Measurements from ENCODE around the gene GDAP1L1. TPM values are rescaled to one million over a fixed set of nuclear protein-coding genes. Genes with fewer than 3 reads are reported as not detected.
A peak's percentile ranks its signal among the peaks of the same experiment; 100 is the strongest.

The GDAP1L1 gene
- polyA plus RNA-seq (2014; cell fraction: cytosol; rRNA removed): 64.2 and 75.6 TPM in 2 replicates
- 40.6 and 56.0 TPM in 2 replicates for polyA plus RNA-seq (2014; cell fraction: nucleus; rRNA removed)

DNA sequence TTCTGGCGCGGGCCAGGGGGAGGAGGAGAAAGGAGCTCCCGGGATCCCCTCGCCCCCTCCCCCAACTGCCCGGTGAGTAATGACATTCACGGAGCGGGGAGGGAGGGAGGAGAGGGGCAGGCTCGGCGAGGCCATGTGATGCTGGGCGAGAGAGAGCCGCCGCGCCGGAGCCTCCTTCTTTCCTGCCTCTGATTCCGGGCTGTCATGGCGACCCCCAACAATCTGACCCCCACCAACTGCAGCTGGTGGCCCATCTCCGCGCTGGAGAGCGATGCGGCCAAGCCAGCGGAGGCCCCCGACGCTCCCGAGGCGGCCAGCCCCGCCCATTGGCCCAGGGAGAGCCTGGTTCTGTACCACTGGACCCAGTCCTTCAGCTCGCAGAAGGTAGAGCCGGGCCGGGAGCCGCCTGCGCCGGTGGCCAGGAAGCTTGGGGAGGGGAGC is at the start of gene GDAP1L1:
Gene GDAP1L1, plus strand, starts transcription at position 178 of the 441 bp plus-strand sequence. Its CDS starts 27 bp downstream, at position 205.
- DNase-seq (ENCODE audit: low spot score): peak; percentile 74

DNA sequence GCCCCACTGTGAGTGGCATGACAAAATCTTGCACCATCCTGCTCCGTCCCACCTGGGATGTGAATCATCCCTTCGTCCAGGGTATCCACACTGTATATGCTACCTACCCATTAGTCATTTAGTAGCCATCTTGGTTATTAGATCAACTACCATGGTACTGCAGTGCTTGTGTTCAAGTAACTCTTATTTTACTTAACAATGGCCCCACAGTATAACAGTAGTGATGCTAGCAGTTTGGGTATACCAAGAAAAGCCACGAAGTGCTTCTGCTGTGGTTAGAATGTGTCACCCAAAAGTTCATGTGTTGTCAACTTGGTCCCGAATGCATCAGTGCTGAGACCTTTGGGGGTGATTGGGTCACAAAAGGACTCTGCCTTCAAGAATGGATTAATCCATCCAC is 48.2 kb upstream of the GDAP1L1 start:
- DNase-seq (ENCODE audit: low spot score): no peak

DNA sequence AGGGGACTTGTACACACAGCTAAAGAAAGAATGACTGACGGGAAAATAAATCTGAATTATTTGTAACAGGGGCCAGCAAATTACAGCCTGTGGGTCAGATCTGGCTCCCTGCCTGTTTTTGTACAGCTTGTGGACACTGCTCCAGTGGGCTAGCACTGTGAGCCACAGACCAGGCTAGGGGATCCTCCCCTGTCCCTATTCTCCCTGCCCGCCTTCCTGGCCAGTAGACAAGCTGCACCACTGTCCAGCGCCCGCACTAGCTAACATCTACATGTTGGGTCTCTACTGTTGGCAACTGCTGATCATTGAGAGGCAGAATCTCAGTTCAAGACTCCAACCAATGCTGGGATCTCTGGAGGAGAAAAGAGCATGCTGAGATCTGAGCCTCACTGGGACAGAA is 47.2 kb upstream of the GDAP1L1 start:
- no peak for DNase-seq (ENCODE audit: low spot score)

DNA sequence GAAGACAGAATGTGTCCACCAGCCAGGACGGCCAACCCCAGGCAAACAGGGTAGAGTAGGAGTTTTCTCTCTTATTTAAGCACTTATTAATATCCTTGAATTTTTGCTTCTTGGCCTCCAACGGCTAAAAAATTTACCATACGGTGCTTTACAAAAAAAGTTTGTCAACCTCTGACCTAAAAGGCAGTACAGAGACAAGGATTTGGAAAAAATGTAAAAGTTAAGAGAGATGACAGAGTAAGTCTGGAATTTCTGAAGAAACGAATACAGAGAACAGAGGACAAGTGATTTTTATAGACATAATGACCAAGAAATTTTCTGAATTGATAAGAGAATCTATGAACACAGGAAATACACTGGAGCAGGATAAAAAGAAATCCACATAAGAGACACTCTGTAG is 46.7 kb upstream of the GDAP1L1 start:
- DNase-seq (ENCODE audit: low spot score): no peak

DNA sequence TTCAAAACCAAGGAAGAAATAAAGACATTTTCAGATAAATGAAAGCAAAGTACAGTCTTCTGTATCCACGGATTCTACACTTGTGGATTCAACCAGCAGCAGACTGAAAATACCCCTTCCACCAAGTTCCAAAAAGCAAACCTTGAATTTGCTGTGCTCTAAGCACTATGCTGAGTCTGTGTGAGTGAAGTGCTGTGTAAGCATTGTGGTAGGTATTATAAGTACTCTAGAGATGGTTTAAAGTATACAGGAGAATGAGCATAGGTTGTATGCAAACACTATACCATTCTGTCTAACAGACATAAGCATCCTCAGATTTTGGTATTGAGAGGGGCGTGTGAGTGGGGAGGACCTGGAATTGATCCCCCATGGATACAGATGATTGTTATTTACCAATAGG is 46.1 kb upstream of the GDAP1L1 start:
- no peak for DNase-seq (ENCODE audit: low spot score)

DNA sequence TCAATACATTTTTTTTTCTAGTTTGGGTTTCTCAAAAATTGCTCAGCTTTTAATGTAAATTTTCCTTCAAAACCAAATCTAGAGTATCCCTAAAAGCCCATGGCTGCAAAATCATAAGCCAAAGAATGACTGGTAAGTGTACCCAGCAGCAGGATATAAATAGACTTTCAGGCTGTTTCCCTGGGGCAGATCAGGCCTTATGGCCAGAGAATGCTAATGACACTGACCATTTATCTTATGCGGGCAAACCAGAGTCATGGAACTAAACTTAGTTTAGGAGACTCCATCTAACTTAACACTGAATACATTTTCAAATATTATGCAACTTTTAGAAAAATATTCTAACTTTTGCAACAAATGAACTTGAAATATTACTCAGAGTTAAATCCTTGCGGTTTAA is 43.9 kb upstream of the GDAP1L1 start:
- no peak for DNase-seq (ENCODE audit: low spot score)

DNA sequence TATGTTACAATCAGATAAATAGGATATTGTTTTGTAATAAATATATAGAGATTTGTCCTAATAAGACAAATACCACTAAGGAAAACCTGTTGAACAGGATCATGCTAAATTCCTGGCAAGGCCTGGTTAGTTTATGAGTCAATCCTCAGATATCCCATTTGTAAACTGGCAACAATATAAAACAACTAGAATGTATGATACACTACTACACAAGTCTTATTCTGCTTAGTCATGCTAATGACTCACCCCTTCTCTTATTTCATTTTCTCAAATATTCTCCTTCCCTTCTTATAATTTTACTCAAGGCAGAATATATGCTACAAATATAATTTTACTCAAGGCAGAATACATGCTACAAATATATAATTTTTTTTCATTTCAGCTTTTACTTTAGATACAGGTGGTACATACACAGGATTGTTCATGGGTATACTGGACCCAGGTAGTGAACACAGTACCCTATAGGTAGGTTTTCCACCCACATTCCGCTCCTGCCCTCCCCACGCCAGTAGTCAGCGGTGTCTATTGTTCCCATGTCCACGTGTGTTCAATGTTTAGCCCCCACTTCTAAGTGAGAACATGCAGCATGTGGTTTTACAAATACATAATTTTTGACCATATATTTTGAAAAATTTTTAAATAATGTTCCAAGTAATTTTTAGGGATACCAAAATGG is 42.8 kb upstream of the GDAP1L1 start:
- DNase-seq (ENCODE audit: low spot score): no peak

DNA sequence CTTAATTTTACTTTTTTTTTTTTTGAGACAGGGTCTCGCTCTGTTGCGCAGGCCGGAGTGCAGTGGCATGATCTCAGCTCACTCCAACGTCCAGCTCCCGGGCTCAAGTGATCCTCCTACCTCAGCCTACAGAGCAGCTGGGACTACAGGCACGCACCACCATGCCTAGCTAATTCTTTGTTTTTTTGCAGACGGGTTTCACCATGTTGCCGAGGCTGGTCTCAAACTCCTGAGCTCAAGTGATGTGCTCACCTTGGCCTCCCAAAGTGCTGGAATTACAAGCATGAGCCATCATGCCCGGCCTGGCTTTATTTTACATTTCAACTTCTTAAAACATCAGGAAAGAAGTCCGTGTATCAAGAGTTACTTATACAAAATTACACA is 42.3 kb upstream of the GDAP1L1 start:
- no peak for DNase-seq (ENCODE audit: low spot score)

DNA sequence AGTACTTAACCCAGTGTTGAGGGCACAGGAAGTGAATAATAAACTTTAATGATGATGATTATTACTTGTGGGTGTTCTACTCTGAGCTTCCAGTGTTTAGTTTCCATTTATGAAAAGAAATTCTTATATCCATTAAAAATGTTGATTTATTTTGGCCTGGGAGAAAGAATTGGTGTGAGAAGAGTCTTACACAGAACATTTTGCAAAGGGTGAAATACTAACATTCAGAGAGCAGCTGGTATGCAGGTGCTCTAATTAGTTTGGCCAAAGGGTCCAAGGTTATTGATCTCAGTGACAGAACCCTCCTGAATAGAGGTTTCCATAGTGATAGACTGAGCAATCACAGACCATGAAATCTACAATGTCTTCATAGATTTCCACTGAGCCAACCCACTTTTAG is 41.0 kb upstream of the GDAP1L1 start:
- no peak for DNase-seq (ENCODE audit: low spot score)

DNA sequence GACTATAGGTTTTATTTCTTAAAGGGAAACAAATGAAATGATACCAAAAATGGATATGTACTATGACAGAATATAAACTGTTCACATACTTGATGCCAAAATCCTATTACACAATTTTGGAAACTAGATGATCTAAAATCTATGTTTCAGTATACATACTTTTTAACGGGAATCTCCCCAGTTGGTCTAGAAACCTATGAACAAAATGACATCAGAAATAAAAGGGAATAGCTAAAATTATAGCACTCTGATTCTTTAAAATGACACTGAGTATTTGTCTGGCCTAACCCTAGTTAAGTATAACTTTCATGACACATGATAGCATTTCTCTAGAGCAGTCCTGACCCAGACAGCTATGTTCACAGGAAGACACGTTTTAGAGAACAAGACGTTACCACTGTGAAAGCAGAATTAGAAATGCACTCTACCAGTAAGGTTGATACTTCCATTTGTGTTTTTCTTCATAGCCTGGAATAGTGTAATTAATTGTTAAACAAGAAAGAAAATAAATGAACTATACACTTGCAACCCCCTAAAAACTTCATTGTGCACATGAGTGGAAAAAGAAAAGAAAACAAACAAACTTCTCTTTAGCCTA is 39.9 kb upstream of the GDAP1L1 start:
- DNase-seq (ENCODE audit: low spot score): no peak

DNA sequence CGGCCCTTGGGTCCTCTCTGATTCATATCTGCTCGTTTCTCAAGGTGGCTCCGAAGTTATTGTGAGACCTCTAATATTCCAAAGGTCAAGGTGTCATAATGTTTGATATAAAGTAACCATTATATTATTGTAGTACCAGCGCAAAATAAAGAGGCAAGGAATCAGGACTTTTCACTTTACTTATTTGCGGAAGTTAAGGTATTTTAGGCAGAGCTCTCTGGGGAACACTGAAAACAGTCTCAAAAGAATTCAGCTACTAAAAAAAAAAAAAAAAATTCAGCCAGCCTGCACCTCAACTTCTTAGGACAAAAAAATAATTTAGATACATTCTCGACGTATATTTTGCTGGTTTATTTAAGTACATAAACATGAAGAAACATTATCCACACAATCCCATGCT is 38.9 kb upstream of the GDAP1L1 start:
- no peak for DNase-seq (ENCODE audit: low spot score)

DNA sequence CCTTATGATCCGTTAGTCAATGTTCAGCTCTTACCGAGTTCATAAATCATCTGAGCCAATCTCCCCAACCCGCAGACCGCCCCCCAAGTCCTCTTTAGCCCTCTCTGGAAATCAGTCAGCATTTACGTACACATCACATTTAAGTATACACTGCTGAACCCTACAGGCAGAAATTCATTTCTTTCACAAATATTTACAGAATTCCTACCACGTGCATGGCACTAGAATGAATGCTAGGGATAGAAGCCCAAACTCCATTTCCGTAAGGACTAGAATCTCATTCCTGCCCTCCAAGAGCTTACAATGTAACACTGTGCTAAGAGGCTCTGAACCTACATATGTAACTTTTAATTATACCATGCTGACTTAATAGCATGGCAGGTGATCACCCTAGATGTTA is 38.3 kb upstream of the GDAP1L1 start:
- DNase-seq (ENCODE audit: low spot score): no peak

DNA sequence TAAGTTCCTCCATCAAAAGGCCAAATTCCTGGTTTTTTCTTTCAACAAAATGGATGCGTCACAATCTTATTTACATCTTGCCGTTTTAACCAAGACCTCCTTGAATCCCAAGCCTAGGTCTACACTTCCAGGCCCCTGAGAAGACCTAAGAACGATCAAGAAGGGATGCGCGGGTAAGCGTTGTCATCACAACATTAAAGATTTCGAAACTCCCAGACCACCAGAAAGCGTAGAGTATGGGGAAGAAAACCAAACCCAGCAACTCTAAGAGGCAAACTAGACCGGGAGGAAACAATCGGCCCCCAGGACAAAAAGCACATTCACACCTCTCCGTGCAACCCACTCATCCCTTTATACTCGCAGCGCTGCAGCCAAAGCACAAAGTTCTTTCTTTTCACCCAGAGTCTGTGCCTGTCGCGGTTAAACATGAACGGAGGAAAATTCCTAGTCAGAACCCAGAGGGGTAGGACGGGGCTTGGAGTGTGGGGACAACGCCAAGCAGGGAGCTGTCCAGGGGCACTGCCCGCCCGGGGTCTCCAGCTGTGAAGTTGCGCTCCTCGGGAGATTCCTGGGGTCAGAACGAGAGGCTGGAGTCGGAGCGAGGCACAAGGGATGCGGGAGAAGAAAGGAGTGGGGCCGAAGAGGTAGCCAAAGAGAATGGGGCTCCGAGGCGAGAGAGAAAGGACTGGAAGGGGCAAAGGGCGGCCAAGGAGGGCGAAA is 37.3 kb upstream of the GDAP1L1 start:
- DNase-seq (ENCODE audit: low spot score): no peak

DNA sequence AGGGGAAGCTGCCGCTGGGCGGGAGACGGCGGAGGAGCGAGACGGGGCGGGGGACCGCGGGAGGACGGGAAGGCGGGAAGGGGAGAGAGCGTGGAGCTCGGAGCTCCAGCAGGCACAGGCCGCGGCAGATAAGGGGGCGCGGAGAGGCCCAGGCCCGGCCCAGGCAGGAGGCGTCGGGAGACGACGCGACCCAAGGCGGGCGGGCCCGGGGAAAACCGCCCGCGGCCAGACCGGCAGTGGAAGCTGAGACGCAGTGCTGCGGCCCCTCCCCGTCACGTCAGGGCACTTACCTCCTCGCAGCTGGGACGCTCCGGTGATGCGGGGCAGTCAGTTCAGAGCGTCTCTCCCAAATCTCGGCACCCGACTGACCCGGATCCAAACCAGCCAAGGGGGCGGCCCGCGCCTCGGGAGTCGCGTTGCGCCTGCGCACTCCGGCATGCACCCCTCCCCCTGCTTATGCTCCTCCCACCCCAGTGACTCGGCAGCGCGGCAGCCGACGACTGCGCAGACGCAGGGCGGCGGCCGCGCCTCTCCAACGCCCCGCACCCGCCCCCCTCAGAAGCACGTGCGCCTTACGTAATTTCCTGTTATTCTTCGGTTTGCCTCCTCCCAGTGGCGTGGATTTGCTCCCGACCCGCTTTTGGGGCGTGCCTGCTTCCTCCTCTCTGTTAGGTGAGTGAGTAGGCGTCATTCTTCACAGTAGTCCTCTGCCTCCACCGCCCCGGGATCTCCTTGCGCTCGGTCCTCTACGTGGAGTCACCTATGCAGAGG is 36.5 kb upstream of the GDAP1L1 start, which contains the start of gene OSER1:
Gene OSER1, minus strand, starts transcription at position 366 of the 771 bp plus-strand sequence. CDS start 3,814 bp downstream, outside the sequence.
- peak; percentile 98 for DNase-seq (ENCODE audit: low spot score)

DNA sequence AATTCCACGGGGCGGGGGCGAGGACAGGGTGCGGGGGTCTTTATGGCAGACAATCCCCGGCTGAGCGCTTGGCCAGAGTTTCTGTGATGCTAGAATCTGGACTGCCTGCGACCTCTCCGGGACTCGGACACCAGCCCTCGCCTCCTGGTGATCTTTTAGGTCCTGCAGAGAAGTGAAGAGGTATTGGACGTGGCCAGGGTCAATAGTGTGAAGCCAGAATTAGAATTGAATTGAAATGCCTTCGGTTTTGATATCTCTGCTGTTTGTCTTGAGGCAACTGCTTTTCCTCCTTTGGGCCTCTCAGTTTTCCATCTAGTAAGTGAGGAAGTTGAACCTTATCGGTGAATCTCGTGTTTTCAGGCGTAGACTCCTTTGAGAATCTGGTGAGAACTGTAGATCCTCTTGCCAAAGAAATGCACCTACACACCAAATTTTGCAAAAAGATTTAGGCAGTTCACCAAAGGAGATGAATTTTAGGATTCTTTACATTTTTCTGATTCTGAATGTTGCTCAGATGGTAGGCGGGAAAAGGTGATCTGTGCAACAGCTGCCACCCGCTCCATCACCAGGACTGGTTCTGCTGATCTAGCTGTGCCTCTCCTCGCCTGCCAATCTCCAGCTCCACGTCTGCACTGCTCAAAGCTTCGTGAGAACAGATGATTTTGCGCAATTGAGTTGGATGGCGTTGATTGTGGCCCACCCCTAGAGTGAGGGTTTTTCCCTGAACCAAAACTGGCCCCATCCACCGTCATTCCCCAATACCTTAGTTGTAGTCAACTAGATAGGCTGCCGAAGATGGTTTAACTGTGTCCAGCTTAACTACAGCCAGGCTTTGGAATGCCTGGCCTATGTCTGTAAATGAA is 35.7 kb upstream of the GDAP1L1 start:
- DNase-seq (ENCODE audit: low spot score): peak; percentile 70

DNA sequence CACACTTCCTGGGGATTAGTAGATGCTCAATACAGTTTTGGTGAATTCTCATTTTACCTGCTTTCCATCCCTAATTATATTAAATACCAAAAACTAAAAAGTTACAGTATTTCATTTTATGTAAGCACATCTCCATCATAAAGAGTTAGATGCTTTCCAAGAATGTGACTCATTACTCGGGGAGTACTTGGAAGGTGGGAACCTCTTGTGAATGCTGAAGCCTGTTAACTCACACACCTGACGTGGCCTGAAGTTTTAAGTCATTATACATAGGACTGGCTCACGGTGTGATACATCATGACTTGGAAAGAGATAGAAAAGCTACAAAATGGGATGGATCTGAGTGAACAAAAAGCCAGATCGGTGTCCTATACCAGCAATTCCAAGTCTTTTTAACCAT is 34.3 kb upstream of the GDAP1L1 start:
- DNase-seq (ENCODE audit: low spot score): no peak

DNA sequence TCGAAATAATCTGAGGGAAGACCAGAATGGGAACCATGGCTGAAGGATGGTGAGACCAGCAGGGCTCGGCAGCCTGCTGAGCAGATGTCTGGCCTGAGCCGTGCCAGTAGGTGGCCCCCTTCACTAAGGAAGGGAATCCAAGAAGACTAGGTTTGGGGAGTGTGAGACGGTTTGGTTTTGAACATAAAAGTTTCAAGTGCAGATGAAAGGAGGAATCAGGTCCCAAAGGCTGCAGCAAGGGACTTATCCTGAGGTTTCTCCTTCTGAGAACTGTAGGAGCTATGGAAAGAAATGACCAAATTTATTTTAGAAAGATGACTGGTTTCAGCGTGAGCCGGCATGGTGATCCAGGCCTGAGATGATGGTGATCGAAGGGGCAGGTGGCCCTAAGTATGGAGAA is 32.0 kb upstream of the GDAP1L1 start:
- DNase-seq (ENCODE audit: low spot score): peak; percentile 67

DNA sequence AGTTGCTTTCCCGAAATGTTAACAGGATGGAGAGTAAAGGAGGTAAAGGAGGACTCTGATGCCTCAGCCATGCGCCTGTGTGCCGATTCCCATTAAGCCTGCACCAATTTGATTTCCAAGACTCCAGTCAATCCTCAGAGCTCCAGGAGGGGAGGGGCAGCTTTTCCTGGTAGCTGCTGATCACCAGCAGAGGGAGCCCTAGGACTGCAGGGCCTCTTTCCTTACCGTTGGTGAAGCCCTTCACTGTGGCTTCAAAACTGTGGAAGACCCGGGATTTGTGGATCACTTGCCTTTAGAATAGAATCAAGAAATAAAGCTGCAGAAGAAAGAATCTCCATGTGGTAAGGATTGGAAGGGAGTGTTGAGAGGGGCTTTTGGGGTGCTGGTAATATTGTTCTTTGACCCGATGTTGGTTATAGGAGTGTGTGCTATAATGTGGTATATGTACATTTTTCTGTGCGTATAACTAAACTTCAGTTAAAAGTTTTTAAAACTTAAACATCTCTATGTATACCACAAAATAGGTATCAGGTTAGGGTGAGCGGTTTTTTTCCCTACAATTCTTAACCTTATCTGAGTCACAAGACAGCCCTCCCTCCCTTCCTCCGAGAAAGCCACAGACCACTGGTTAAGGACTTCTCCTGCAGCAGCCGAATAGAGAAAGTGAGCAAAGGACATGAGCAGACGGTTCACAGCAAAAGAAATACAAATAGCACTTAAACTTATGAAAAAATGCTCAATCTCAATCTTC is 29.6 kb upstream of the GDAP1L1 start:
- peak; percentile 82 for DNase-seq (ENCODE audit: low spot score)

DNA sequence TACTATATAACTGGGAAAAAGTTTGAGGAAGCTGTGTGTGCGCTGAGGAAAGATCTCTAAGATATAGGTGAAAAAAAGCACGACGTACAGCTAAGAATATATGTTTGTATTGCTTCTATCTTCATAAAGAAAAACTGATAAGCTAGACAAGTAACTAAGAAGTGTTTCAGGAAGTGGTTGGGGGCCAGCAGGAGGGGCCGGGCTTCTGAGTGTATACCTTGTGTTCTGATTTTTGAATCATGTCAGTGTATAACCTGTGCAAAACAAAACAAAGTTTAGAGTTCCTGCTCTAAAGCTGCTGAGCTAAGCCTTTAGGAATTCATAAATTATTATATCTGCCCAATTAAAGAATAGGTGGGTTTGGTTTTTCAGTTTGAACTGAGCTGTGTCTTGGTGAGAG is 28.7 kb upstream of the GDAP1L1 start:
- no peak for DNase-seq (ENCODE audit: low spot score)

DNA sequence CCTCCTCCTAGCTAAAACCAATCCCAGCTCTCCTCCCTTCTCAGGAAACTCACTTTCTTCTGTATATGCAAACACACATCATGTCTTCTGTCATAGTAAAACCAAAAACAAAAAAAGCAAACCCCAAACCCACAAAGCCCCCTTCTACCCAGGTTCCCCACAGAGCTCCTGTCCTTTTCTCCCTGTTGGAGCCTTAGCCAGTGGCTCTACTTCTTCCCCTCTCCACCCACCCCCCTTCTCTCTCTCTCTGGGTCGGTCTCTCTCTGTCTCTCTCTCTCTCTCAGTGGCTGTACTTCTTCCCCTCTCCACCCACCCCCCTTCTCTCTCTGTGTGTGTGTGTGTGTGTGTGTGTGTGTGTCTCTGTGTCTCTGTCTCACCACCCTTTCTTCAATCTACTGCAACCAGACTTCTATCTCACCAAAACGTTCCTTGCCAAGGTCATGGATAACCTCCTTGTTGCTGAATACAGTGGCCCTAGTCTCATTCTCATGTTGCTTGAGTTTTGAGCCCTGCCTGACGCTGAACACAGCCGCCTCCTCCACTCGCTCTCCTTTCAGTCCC is 27.9 kb upstream of the GDAP1L1 start:
- no peak for DNase-seq (ENCODE audit: low spot score)
